UCSD-AML1 (cell line): ENCODE results near the gene HNRNPM.
"Not testable (repeated sequence)": the region's sequence is repeated elsewhere in the genome, so short reads cannot be mapped to it uniquely, and the experiment has no call there.

Experiments
- DNase-seq: peaks from one replicate; lab custom pipeline; 2025; ENCODE audit not compliant: unreplicated experiment; lab: John Stamatoyannopoulos, UW

HNRNPM gene

GRCh38 chr19:8423817-8424223, 21.0 kb upstream of the HNRNPM start:
- peak; percentile 78 for DNase-seq

GRCh38 chr19:8425331-8425730, 19.4 kb upstream of the HNRNPM start:
- DNase-seq, result not testable (repeated sequence)

- no peak for DNase-seq
Observed at GRCh38 chr19:8426283-8426682, 18.5 kb upstream of the HNRNPM start.

- DNase-seq, result no peak
Observed at GRCh38 chr19:8429044-8429443, 15.7 kb upstream of the HNRNPM start.

- DNase-seq, result no peak
Observed at GRCh38 chr19:8429826-8430225, 14.9 kb upstream of the HNRNPM start.

- DNase-seq, result no peak
Observed at GRCh38 chr19:8430650-8431049, 14.1 kb upstream of the HNRNPM start.

- no peak for DNase-seq
Observed at GRCh38 chr19:8438236-8438635, 6.5 kb upstream of the HNRNPM start.

GRCh38 chr19:8441725-8442544, 2.8 kb upstream of the HNRNPM start:
- no peak for DNase-seq

- not testable (repeated sequence) for DNase-seq
Observed at GRCh38 chr19:8444140-8444676, 567 bp upstream of the HNRNPM start.

- DNase-seq, result peak; percentile 49
Observed at GRCh38 chr19:8445488-8446001, 770 bp downstream of the HNRNPM start.

- no peak for DNase-seq
Observed at GRCh38 chr19:8446061-8446709, 1.4 kb downstream of the HNRNPM start.

GRCh38 chr19:8449830-8450229, 5.1 kb downstream of the HNRNPM start:
- DNase-seq, result no peak

- no peak for DNase-seq
Observed at GRCh38 chr19:8451377-8451776, 6.6 kb downstream of the HNRNPM start.

- DNase-seq, result no peak
Observed at GRCh38 chr19:8451885-8452284, 7.1 kb downstream of the HNRNPM start.

- no peak for DNase-seq
Observed at GRCh38 chr19:8452446-8453123, 7.8 kb downstream of the HNRNPM start.

GRCh38 chr19:8453616-8454015, 8.8 kb downstream of the HNRNPM start:
- no peak for DNase-seq

- DNase-seq, result no peak
Observed at GRCh38 chr19:8454218-8454617, 9.4 kb downstream of the HNRNPM start.

- no peak for DNase-seq
Observed at GRCh38 chr19:8455018-8455417, 10.2 kb downstream of the HNRNPM start.

GRCh38 chr19:8456064-8456463, 11.3 kb downstream of the HNRNPM start:
- no peak for DNase-seq

GRCh38 chr19:8457209-8457608, 12.4 kb downstream of the HNRNPM start:
- no peak for DNase-seq

- DNase-seq, result no peak
Observed at GRCh38 chr19:8457827-8458226, 13.1 kb downstream of the HNRNPM start.
